DND-41 (cell line): ENCODE results near the gene LRRC51.
"Not testable (repeated sequence)": the region's sequence is repeated elsewhere in the genome, so short reads cannot be mapped to it uniquely, and the experiment has no call there.

Source experiments
- ATAC-seq: fragments of 200-7000 bp; cut with Tn5 transposase; 3 replicates; pipeline ENCODE4 v1.9.1; 2021; ENCODE audit warnings: low read depth; ENCODE audit not compliant: insufficient read depth
- DNase-seq: peaks from one replicate; pipeline ENCODE4 v3.0.0-alpha.2; 2020
- H2AFZ ChIP-seq: 2 replicates; pipeline ENCODE4 v1.6.0; 2012; ENCODE audit warnings: low read depth, low read length
- H3K27ac ChIP-seq: 2 replicates; pipeline ENCODE4 v1.5.1; 2012; ENCODE audit warnings: low read length, inconsistent platforms
- H3K27me3 ChIP-seq: fragments of 200-600 bp; sonication (generic); 2 replicates; pipeline ENCODE4 v1.6.0; 2012; ENCODE audit warnings: low read length, mild to moderate bottlenecking, inconsistent platforms; ENCODE audit not compliant: insufficient read depth, poor library complexity
- H3K36me3 ChIP-seq: 2 replicates; pipeline ENCODE4 v1.5.1; 2012; ENCODE audit warnings: low read length, inconsistent platforms; ENCODE audit not compliant: insufficient read depth
- H3K4me1 ChIP-seq: 2 replicates; pipeline ENCODE4 v1.5.1; 2012; ENCODE audit warnings: mild to moderate bottlenecking, low read length; ENCODE audit not compliant: insufficient read depth
- H3K4me2 ChIP-seq: 2 replicates; pipeline ENCODE4 v1.6.0; 2012; ENCODE audit warnings: mild to moderate bottlenecking, moderate library complexity, low read length, inconsistent platforms; ENCODE audit not compliant: insufficient read depth
- H3K4me3 ChIP-seq, 2 experiments: fragments of 200-600 bp in 1 of 2; shearing (Covaris generic) in 1 of 2; 2 replicates each; pipeline ENCODE4 v1.5.1; 2012 to 2016; ENCODE audit warnings: inconsistent platforms in 2 of 2, low read length in 2 of 2, mild to moderate bottlenecking in 2 of 2, low read depth in 1 of 2, moderate library complexity in 1 of 2
- H3K79me2 ChIP-seq: 2 replicates; pipeline ENCODE4 v1.6.0; 2012; ENCODE audit warnings: low read length, inconsistent platforms; ENCODE audit not compliant: insufficient read depth
- H3K9ac ChIP-seq: 2 replicates; pipeline ENCODE4 v1.6.0; 2012; ENCODE audit warnings: low read depth, mild to moderate bottlenecking, inconsistent platforms, low read length, moderate library complexity
- H3K9me3 ChIP-seq: 2 replicates; pipeline ENCODE4 v1.5.1; 2012; ENCODE audit warnings: low read length, moderate library complexity, mild to moderate bottlenecking, inconsistent platforms; ENCODE audit not compliant: insufficient read depth, severe bottlenecking
- H4K20me1 ChIP-seq: 2 replicates; pipeline ENCODE4 v1.6.0; 2012; ENCODE audit warnings: low read length; ENCODE audit not compliant: insufficient read depth
- CTCF ChIP-seq: IDR thresholded peaks from 2 replicates; pipeline ENCODE4 v1.5.1; 2012; ENCODE audit warnings: borderline replicate concordance, low read length, moderate library complexity, mild to moderate bottlenecking; ENCODE audit not compliant: poor library complexity, severe bottlenecking; ENCODE audit errors: extremely low read depth
- EZH2 ChIP-seq: IDR thresholded peaks from 3 replicates; pipeline ENCODE4 v1.6.1; 2012; ENCODE audit warnings: borderline replicate concordance, low read depth, mild to moderate bottlenecking, moderate library complexity, low read length, inconsistent platforms; ENCODE audit not compliant: severe bottlenecking

The LRRC51 gene

DNA sequence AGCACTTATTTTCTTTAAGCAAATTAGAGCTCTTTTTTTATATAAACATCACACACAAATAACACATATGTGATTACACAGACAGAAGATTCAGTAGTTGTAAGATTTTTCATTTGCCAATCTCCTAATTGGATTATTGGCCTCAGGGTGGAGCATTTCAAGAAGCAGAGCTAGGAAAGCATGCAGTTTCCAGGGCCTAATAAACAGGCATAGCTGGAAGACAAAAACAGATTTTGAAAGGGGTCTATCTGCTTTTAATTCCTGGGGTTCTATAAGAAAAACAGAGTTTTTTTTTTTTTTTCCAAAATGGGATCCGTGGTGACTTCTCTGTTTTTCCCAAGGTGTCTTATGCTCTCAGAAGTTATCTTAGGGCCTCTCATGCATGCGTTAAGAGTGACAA, 47.3 kb downstream of the LRRC51 start:
- Histone ChIP-seq H3K4me3 (no peak overlapping the region), H3K4me1 (no peaks in the 10 kb centered on the region), H3K36me3 (no peaks in the 10 kb centered on the region), H3K9me3 (peaks cover 26% of the 10 kb centered on the region), H4K20me1 (no peaks in the 10 kb centered on the region), H3K9ac (no peak overlapping the region), H3K27ac (no peak overlapping the region), H3K79me2 (no peaks in the 10 kb centered on the region), H2AFZ (no peak overlapping the region), H3K4me2 (no peak overlapping the region), H3K27me3 (no peaks in the 10 kb centered on the region)
- ATAC-seq (no peak), DNase-seq (no peak)
- TF ChIP-seq EZH2, result no peak
- TF ChIP-seq CTCF, result no peak

DNA sequence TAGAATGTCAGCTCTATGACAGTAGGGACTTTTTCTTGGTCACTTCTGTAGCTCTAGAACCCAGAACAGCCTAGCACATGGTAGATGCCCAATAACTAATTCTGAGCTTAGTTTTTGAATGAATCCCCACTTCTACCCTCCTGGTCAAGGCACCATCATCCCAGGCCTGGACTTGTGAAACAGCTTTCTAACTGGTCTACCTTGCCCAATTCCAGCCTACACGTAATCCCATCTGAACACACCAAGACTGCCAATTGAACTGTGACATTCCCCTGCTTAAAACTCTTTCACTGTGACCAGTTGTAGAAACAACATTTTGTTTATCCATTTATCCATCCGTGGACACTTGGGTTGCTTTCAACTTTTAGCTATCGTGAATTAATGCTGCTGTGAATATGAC, 48.7 kb downstream of the LRRC51 start:
- ATAC-seq, result no peak
- H3K36me3 ChIP-seq, result no peaks in the 10 kb centered on the region
- no peak for TF ChIP-seq CTCF
- no peak for TF ChIP-seq EZH2
- H3K27ac ChIP-seq, result no peak overlapping the region
- peaks cover 21% of the 10 kb centered on the region for H3K9me3 ChIP-seq
- H3K27me3 ChIP-seq, result no peaks in the 10 kb centered on the region
- H3K4me3 ChIP-seq, result no peak overlapping the region
- H3K4me1 ChIP-seq, result no peaks in the 10 kb centered on the region
- no peak overlapping the region for H2AFZ ChIP-seq
- no peaks in the 10 kb centered on the region for H4K20me1 ChIP-seq
- no peaks in the 10 kb centered on the region for H3K79me2 ChIP-seq
- no peak overlapping the region for H3K9ac ChIP-seq
- DNase-seq, result no peak
- no peak overlapping the region for H3K4me2 ChIP-seq

DNA sequence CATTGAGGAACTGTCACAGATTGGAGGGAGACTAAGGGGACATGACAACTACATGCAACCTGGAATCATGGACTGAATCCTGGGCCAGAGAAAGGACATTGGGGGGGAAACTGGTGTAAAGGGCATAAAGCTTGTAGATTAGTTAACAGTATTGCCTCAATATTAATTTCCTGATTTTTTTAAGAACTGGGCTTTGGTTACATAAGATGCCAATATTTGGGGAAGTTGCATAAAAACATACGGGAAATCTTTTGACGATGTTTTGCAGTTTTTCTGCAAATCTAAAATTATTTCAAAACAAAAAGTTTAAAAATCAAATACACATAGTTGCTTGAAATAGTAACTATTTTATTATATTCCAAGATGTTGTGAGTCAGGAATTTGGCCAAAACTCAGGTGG, 52.0 kb downstream of the LRRC51 start:
- H2AFZ ChIP-seq, result no peak overlapping the region
- no peak overlapping the region for H3K4me2 ChIP-seq
- no peaks in the 10 kb centered on the region for H3K27me3 ChIP-seq
- no peak overlapping the region for H3K27ac ChIP-seq
- H3K36me3 ChIP-seq, result no peaks in the 10 kb centered on the region
- no peaks in the 10 kb centered on the region for H4K20me1 ChIP-seq
- ATAC-seq, result no peak
- DNase-seq, result no peak
- no peak overlapping the region for H3K9ac ChIP-seq
- H3K4me1 ChIP-seq, result no peaks in the 10 kb centered on the region
- no peaks in the 10 kb centered on the region for H3K79me2 ChIP-seq
- no peak for TF ChIP-seq CTCF
- TF ChIP-seq EZH2, result no peak
- no peak overlapping the region for H3K4me3 ChIP-seq
- peaks cover 8% of the 10 kb centered on the region for H3K9me3 ChIP-seq

GRCh38 chr11:72135473-72135872, 54.8 kb downstream of the LRRC51 start, which contains the start of gene FOLR3:
Gene FOLR3 (plus strand): TSS chr11:72135725. CDS start chr11:72135953, 228 bp downstream.
- H3K79me2 ChIP-seq, H3K4me2 ChIP-seq, ATAC-seq, H3K36me3 ChIP-seq, H3K9me3 ChIP-seq, H3K4me3 ChIP-seq, DNase-seq, H3K9ac ChIP-seq, H2AFZ ChIP-seq, H4K20me1 ChIP-seq, H3K4me1 ChIP-seq, H3K27ac ChIP-seq, H3K27me3 ChIP-seq: not testable (repeated sequence)
